Thoracic aorta (tissue), 2 donors: ENCODE results near the gene OTOA. TPM values are rescaled to one million over a fixed set of nuclear protein-coding genes. Genes with fewer than 3 reads are reported as not detected.
"Not testable (repeated sequence)": the region's sequence is repeated elsewhere in the genome, so short reads cannot be mapped to it uniquely, and the experiment has no call there.

ENCODE experiments used
- ATAC-seq: fragments of 150-250 bp; one replicate; pipeline ENCODE4 v1.8.0; 2017; ENCODE audit warnings: low read depth; ENCODE audit not compliant: insufficient number of reproducible peaks, low FRiP score
- DNase-seq: peaks from one replicate; pipeline ENCODE4 v3.0.0-alpha.2; 2020; ENCODE audit warnings: low spot score
- H3K27ac ChIP-seq, 2 donors: fragments of 200-600 bp; sonication (generic); 1 replicate in 1 of 2; 2 replicates in 1 of 2; pipeline ENCODE4 v1.5.1; 2016; ENCODE audit warnings: mild to moderate bottlenecking in 2 of 2, moderate library complexity in 2 of 2
- H3K27me3 ChIP-seq: fragments of 200-600 bp; sonication (generic); replicated peaks from 2 replicates; pipeline ENCODE4 v1.6.0; 2016; ENCODE audit warnings: mild to moderate bottlenecking; ENCODE audit not compliant: insufficient read depth
- H3K36me3 ChIP-seq: fragments of 200-600 bp; sonication (generic); one replicate; pipeline ENCODE4 v1.5.1; 2016
- H3K4me1 ChIP-seq, 2 donors: fragments of 200-600 bp; sonication (generic); 1 replicate in 1 of 2; 2 replicates in 1 of 2; pipeline versions ENCODE4 v1.5.1 to v1.6.0; 2016; ENCODE audit warnings: low read depth in 2 of 2, mild to moderate bottlenecking in 1 of 2; ENCODE audit not compliant: control insufficient read depth in 1 of 2
- H3K4me3 ChIP-seq: fragments of 200-600 bp; sonication (generic); 2 replicates; pipeline ENCODE4 v1.5.1; 2016; ENCODE audit warnings: mild to moderate bottlenecking
- H3K9me3 ChIP-seq: fragments of 200-600 bp; sonication (generic); 2 replicates; pipeline ENCODE4 v1.5.1; 2016
- total RNA-seq, 2 donors: library from RNA; depleted of rRNA; stranded (reverse); fragments of >200 nt; gene quantifications; one replicate each; pipeline versions ENCODE4 v1.1.0 to v1.2.3, GENCODE V29; 2016
- TF ChIP-seq, protein P1 (sequence below): fragments of 200-600 bp; sonication (generic); IDR thresholded peaks from one replicate; pipeline ENCODE4 v1.5.1; 2019; ENCODE audit warnings: antibody characterized with exemption

OTOA gene
- total RNA-seq, 2 donors from 2014 or later = 0.21 TPM; not detected in 1

DNA sequence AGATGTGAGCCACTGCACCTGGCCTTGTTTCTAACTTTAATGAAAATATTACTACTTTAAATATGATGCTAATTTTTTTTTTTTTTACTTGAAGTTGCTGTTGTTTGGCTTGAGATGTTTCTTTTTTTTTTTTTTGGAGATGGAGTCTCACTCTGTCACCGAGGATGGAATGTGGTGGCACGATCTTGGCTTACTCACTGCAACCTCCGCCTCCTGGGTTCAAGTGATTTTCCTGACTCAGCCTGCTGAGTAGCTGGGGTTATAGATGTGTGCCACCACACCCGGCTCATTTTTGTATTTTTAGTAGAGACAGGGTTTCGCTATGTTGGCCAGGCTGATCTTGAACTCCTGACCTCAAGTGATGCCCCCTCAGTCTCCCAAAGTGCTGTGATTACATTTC, 35.0 kb upstream of the OTOA start:
- no peak for DNase-seq
- Histone ChIP-seq H3K27ac (no peak overlapping the region), H3K27me3 (no peaks in the 10 kb centered on the region), H3K36me3 (peaks cover 11% of the 10 kb centered on the region), H3K4me1 (peaks cover 0 to 4% of the 10 kb centered on the region in 2 donors), H3K4me3 (no peak overlapping the region), H3K9me3 (no peaks in the 10 kb centered on the region)
- TF ChIP-seq, protein P1, sequence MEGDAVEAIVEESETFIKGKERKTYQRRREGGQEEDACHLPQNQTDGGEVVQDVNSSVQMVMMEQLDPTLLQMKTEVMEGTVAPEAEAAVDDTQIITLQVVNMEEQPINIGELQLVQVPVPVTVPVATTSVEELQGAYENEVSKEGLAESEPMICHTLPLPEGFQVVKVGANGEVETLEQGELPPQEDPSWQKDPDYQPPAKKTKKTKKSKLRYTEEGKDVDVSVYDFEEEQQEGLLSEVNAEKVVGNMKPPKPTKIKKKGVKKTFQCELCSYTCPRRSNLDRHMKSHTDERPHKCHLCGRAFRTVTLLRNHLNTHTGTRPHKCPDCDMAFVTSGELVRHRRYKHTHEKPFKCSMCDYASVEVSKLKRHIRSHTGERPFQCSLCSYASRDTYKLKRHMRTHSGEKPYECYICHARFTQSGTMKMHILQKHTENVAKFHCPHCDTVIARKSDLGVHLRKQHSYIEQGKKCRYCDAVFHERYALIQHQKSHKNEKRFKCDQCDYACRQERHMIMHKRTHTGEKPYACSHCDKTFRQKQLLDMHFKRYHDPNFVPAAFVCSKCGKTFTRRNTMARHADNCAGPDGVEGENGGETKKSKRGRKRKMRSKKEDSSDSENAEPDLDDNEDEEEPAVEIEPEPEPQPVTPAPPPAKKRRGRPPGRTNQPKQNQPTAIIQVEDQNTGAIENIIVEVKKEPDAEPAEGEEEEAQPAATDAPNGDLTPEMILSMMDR = no peak
- no peak for ATAC-seq

DNA sequence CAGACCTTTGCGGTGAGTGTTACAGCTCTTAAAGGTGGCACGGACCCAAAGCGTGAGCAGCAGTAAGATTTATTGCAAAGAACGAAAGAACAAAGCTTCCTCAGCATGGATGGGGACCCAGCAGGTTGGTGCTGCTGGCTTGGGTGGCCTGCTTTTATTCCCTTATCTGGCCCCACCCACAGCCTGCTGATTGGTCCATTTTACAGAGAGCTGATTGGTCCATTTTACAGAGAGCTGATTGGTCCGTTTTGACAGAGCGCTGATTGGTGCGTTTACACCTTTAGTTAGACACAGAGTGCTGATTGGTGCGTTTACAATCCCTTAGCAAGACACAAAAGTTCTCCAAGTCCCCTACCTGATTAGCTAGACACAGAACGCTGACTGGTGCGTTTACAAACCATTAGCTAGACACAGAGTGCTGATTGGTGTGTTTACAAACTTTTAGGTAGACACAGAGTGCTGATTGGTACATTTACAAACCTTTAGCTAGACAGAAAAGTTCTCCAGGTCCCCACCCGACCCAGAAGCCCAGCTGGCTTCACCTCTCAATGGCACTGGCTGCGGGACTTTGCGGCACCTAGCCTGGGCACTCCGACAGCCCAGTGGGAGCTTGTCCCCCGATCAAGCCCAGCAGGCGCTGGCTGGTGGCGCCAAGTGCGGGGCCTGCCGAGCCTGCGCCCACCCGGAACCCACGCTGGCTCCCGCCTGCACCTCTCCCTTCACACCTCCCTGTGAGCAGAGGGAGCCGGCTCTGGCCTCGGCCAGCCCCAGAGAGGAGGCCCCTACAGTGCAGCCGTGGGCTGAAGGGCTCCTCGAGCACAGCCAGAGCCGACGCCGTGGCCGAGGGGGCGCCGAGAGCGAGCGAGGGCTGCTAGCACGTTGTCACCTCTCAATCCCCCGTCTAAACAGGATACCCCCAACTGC, 33.9 kb upstream of the OTOA start:
- H3K4me3 ChIP-seq, H3K4me1 ChIP-seq, H3K36me3 ChIP-seq, H3K27ac ChIP-seq, DNase-seq, H3K27me3 ChIP-seq, H3K9me3 ChIP-seq, ATAC-seq: not testable (repeated sequence)

GRCh38 chr16:21630866-21631265, 32.9 kb upstream of the OTOA start:
- H3K4me3 ChIP-seq, H3K9me3 ChIP-seq, H3K27me3 ChIP-seq, H3K4me1 ChIP-seq, ATAC-seq, DNase-seq, H3K27ac ChIP-seq: not testable (repeated sequence)
- peaks cover 14% of the 10 kb centered on the region for H3K36me3 ChIP-seq

GRCh38 chr16:21631376-21631775, 32.4 kb upstream of the OTOA start:
- not testable (repeated sequence) for ATAC-seq, H3K9me3 ChIP-seq, H3K4me1 ChIP-seq, H3K27me3 ChIP-seq, H3K27ac ChIP-seq, H3K4me3 ChIP-seq, DNase-seq
- peaks cover 14% of the 10 kb centered on the region for H3K36me3 ChIP-seq

DNA sequence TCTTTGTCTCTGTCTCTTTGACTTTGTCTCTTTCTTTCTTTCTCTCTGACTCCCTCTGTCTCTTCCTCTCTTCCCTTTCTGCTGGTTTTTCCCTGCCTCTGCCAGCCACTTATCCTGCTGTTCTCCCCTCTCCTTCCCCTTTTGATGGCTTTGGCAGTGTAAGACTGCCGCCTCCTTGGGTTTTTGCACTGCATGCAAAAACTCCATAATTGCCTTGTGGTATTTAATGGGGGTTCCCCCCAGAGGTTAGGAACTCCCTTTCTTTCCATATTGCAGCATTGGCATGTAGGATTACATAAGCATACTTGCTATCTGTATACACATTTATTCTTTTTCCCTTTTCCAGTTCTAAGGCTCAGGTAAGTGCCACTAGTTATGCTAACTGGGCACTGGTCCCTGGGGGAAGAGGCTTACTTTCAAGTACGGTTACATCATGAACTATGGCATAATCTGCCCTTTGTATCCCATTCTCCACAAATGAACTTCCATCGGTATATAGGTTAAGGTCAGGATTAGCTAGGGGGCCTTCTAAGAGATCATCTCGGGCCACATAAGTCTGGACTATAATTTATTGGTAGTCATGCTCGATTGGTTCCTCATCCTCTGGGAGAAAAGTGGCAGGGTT, 31.7 kb upstream of the OTOA start:
- H3K4me1 ChIP-seq, DNase-seq, H3K4me3 ChIP-seq, H3K27me3 ChIP-seq, H3K27ac ChIP-seq, ATAC-seq, H3K9me3 ChIP-seq: not testable (repeated sequence)
- peaks cover 14% of the 10 kb centered on the region for H3K36me3 ChIP-seq

GRCh38 chr16:21634216-21634615, 29.6 kb upstream of the OTOA start:
- H3K36me3 ChIP-seq = peaks cover 12% of the 10 kb centered on the region

GRCh38 chr16:21635694-21636093, 28.1 kb upstream of the OTOA start:
- H3K4me3 ChIP-seq, DNase-seq, H3K9me3 ChIP-seq, H3K27me3 ChIP-seq, ATAC-seq, H3K27ac ChIP-seq, H3K4me1 ChIP-seq: not testable (repeated sequence)
- peaks cover 11% of the 10 kb centered on the region for H3K36me3 ChIP-seq

More at GRCh38 chr16:21634216-21634615, 29.6 kb upstream of the OTOA start:
- no peak overlapping the region for H3K4me3 ChIP-seq
- no peaks in the 10 kb centered on the region for H3K27me3 ChIP-seq
- no peaks in the 10 kb centered on the region for H3K4me1 ChIP-seq
- H3K9me3 ChIP-seq = no peaks in the 10 kb centered on the region
- TF ChIP-seq, protein P1 = no peak
- no peak overlapping the region for H3K27ac ChIP-seq
- ATAC-seq (no peak), DNase-seq (no peak)
